Endodermal cell (in vitro differentiated cells): ENCODE data around the gene PLPPR4. TPM values are rescaled to one million over a fixed set of nuclear protein-coding genes. Genes with fewer than 3 reads are reported as not detected.

Source experiments
- DNase-seq: peaks from one replicate; pipeline ENCODE4 v3.0.0-alpha.2; 2017
- H3K27ac ChIP-seq: 2 replicates; pipeline ENCODE4 v1.5.1; 2013; ENCODE audit warnings: mild to moderate bottlenecking, low read depth, low read length, moderate library complexity
- H3K27me3 ChIP-seq: 2 replicates; pipeline ENCODE4 v1.6.1; 2013; ENCODE audit warnings: mild to moderate bottlenecking, low read length, moderate library complexity; ENCODE audit not compliant: insufficient read depth, control insufficient read depth, poor library complexity, severe bottlenecking
- H3K36me3 ChIP-seq: 2 replicates; pipeline ENCODE4 v1.7.0; 2013; ENCODE audit warnings: mild to moderate bottlenecking, low read length, moderate library complexity; ENCODE audit not compliant: control insufficient read depth, insufficient read depth
- H3K4me1 ChIP-seq: one replicate; pipeline ENCODE4 v1.7.0; 2013; ENCODE audit warnings: low read length; ENCODE audit not compliant: control insufficient read depth, insufficient read depth
- H3K4me3 ChIP-seq: 2 replicates; pipeline ENCODE4 v1.5.1; 2013; ENCODE audit warnings: mild to moderate bottlenecking, low read length, moderate library complexity
- H3K9ac ChIP-seq: 2 replicates; pipeline ENCODE4 v1.6.1; 2013; ENCODE audit warnings: mild to moderate bottlenecking, low read length, moderate library complexity; ENCODE audit not compliant: poor library complexity, severe bottlenecking; ENCODE audit errors: extremely low read depth
- H3K9me3 ChIP-seq: 2 replicates; pipeline ENCODE4 v1.6.1; 2013; ENCODE audit warnings: mild to moderate bottlenecking, low read length, moderate library complexity; ENCODE audit not compliant: control insufficient read depth
- H3K27ac Mint-ChIP-seq: 2 replicates; pipeline ENCODE4 v1.8.0; 2020; ENCODE audit warnings: mixed read lengths
- H3K27me3 Mint-ChIP-seq: 2 replicates; pipeline ENCODE4 v1.8.0; 2021; ENCODE audit warnings: mild to moderate bottlenecking, mixed read lengths; ENCODE audit not compliant: insufficient read depth
- H3K36me3 Mint-ChIP-seq: 2 replicates; pipeline ENCODE4 v1.8.0; 2020; ENCODE audit warnings: low read depth, mixed read lengths
- H3K4me1 Mint-ChIP-seq: 2 replicates; pipeline ENCODE4 v1.8.0; 2020; ENCODE audit warnings: mixed read lengths
- H3K4me3 Mint-ChIP-seq: 2 replicates; pipeline ENCODE4 v1.8.0; 2020; ENCODE audit warnings: mild to moderate bottlenecking, moderate library complexity, mixed read lengths
- H3K9me3 Mint-ChIP-seq: 2 replicates; pipeline ENCODE4 v1.8.0; 2020; ENCODE audit warnings: mild to moderate bottlenecking, mixed read lengths
- CTCF ChIP-seq: fragments of 200-600 bp; sonication (generic); conservative IDR thresholded peaks from 2 replicates; pipeline ENCODE4 v1.5.0; 2021; ENCODE audit warnings: antibody characterized with exemption, mild to moderate bottlenecking
- WGBS, 2 experiments: methylation state at CpG; one replicate each; pipeline versions ENCODE4 v1.1.5 to v1.1.7; 2013; ENCODE audit warnings: missing lambda C conversion rate in 2 of 2, mixed read lengths in 1 of 2; ENCODE audit not compliant: insufficient coverage in 1 of 2, insufficient read length in 1 of 2; 5-methylcytosine and 5-hydroxymethylcytosine counted together
- long read RNA-seq, 4 experiments: library from polyadenylated mRNA in 2 of 4; library from RNA in 1 of 4; library from capped mRNA in 1 of 4; stranded (forward) in 3 of 4; unstranded in 1 of 4; transcript quantifications; one replicate each; pipeline ENCODE4 v2.0.0, GENCODE V29; 2020 to 2021; ENCODE audit warnings: inconsistent platforms in 1 of 4
- polyA plus RNA-seq, 2 experiments: library from polyadenylated mRNA; stranded (reverse); fragments of 50-300 nt; gene quantifications; one replicate each; pipeline ENCODE4 v1.2.3, GENCODE V29; 2013
- total RNA-seq, 2 donors: library from RNA; stranded (reverse); fragmentation: NEBNext Ultra II Directional in 1 of 2; extraction: Animal tissue kit (Norgen Biotek cat#: 25700) in 1 of 2; gene quantifications; 2 replicates in 1 of 2; 3 replicates in 1 of 2; pipeline ENCODE4 v1.2.1, GENCODE V29; 2021

The PLPPR4 gene
- under 1 TPM in 1 of 2 donors, not detected in 1; 0.20 TPM for total RNA-seq
- polyA plus RNA-seq (2013, experiment 1 of 2) = 0.36 TPM
- polyA plus RNA-seq (2013, experiment 2 of 2) = 0.29 TPM
- long read RNA-seq, experiment 1 = 0 reads
- long read RNA-seq, experiment 2 = 0 reads
- long read RNA-seq, experiment 3, full-length matches to known transcripts = 3 of 5 reads
- long read RNA-seq, experiment 3, partial matches to known transcripts = 0 of 5 reads
- long read RNA-seq, experiment 3, other reads (novel, unspliced or antisense) = 2 of 5 reads
- long read RNA-seq, experiment 4 = 0 reads

- Histone ChIP-seq H3K9ac (peak within 1 kb of the TSS; percentile 35), H3K36me3 (no peaks in the 10 kb centered on the region), H3K4me3 (peak within 1 kb of the TSS; percentile 85), H3K9me3 (no peaks in the 10 kb centered on the region), H3K27me3 (peaks cover 54% of the 10 kb centered on the region), H3K4me1 (no peaks in the 10 kb centered on the region), H3K27ac (no peak within 1 kb of the TSS)
- Mint-ChIP-seq H3K36me3 (no peaks in the 10 kb centered on the region), H3K4me3 (peak within 1 kb of the TSS; percentile 73), H3K27me3 (peaks cover 54% of the 10 kb centered on the region), H3K9me3 (no peaks in the 10 kb centered on the region), H3K27ac (no peak within 1 kb of the TSS), H3K4me1 (peaks cover 2% of the 10 kb centered on the region)
- WGBS, 2 experiments = 6 to 11% methylated on average over 25 to 51 of the region's 51 CpGs
- peak; percentile 33 for TF ChIP-seq CTCF
- peak; percentile 90 for DNase-seq
These were observed at the start of gene PLPPR4 for GRCh38 chr1:99264201-99265021. Gene PLPPR4, plus strand, starts transcription at chr1:99264492. Its CDS starts 102 bp downstream, at chr1:99264594.

GRCh38 chr1:99216956-99217355 lies 47.3 kb upstream of the PLPPR4 start:
- no peaks in the 10 kb centered on the region for H3K4me1 ChIP-seq
- H3K9me3 ChIP-seq = peaks cover 25% of the 10 kb centered on the region
- no peak overlapping the region for H3K27ac ChIP-seq
- H3K27me3 Mint-ChIP-seq = peaks cover 86% of the 10 kb centered on the region
- H3K27me3 ChIP-seq = peaks cover 73% of the 10 kb centered on the region
- no peak overlapping the region for H3K27ac Mint-ChIP-seq
- no peak overlapping the region for H3K4me3 Mint-ChIP-seq
- DNase-seq = no peak
- H3K9me3 Mint-ChIP-seq = peaks cover 14% of the 10 kb centered on the region
- no peak overlapping the region for H3K9ac ChIP-seq
- peaks cover 14% of the 10 kb centered on the region for H3K4me1 Mint-ChIP-seq
- no peak for TF ChIP-seq CTCF
- no peak overlapping the region for H3K4me3 ChIP-seq
- H3K36me3 ChIP-seq = no peaks in the 10 kb centered on the region
- H3K36me3 Mint-ChIP-seq = no peaks in the 10 kb centered on the region
- 84% methylated on average over 5 of the region's 5 CpGs; no CpG with 5 or more reads in 1 of the 2 experiments for WGBS, 2 experiments

- no peaks in the 10 kb centered on the region for H3K36me3 ChIP-seq
- peak; percentile 70 for DNase-seq
- peaks cover 25% of the 10 kb centered on the region for H3K9me3 ChIP-seq
- TF ChIP-seq CTCF = no peak
- Mint-ChIP-seq H3K27me3 (peaks cover 88% of the 10 kb centered on the region), H3K4me3 (no peak overlapping the region), H3K27ac (no peak overlapping the region), H3K4me1 (peaks cover 14% of the 10 kb centered on the region), H3K9me3 (peaks cover 14% of the 10 kb centered on the region), H3K36me3 (no peaks in the 10 kb centered on the region)
- H3K9ac ChIP-seq = no peak overlapping the region
- WGBS, 2 experiments = 23% methylated on average over 4 of the region's 4 CpGs; no CpG with 5 or more reads in 1 of the 2 experiments
- no peaks in the 10 kb centered on the region for H3K4me1 ChIP-seq
- peaks cover 77% of the 10 kb centered on the region for H3K27me3 ChIP-seq
- no peak overlapping the region for H3K27ac ChIP-seq
- H3K4me3 ChIP-seq = no peak overlapping the region
These were observed 46.7 kb upstream of the PLPPR4 start for GRCh38 chr1:99217599-99217998.
